Upper lobe of left lung (tissue), 4 donors: ENCODE results near the gene SOX5.

Source experiments
- EP300 ChIP-seq, 4 donors: sonication (generic); formaldehyde crosslinking; IDR thresholded peaks; one replicate each; pipeline ENCODE4 v1.5.1; 2017; ENCODE audit warnings: antibody characterized with exemption in 4 of 4, control low read depth in 2 of 4
- POLR2A ChIP-seq, 4 donors: fragments of 450-650 bp; IDR thresholded peaks; one replicate each; pipeline ENCODE4 v1.5.1; 2016 to 2017; ENCODE audit warnings: antibody characterized with exemption in 4 of 4, mild to moderate bottlenecking in 2 of 4
- POLR2AphosphoS5 ChIP-seq, 2 donors: sonication (generic); formaldehyde crosslinking; IDR thresholded peaks; one replicate each; pipeline ENCODE4 v1.5.1; 2017; ENCODE audit warnings: antibody characterized with exemption in 2 of 2
- TF ChIP-seq, protein P1 (sequence below), 6 experiments: fragments of 450-650 bp in 4 of 6; fragments of 200-600 bp in 2 of 6; sonication (generic) in 2 of 6; IDR thresholded peaks; one replicate each; pipeline ENCODE4 v1.5.1; 2016 to 2019; ENCODE audit warnings: antibody characterized with exemption in 6 of 6

GRCh38 chr12:23671881-23672280, 277.6 kb downstream of the SOX5 start:
- TF ChIP-seq POLR2A (IDR thresholded peaks at IDR 0.05) (no peak), EP300 (IDR thresholded peaks at IDR 0.05) (no peak), POLR2AphosphoS5 (IDR thresholded peaks at IDR 0.05) (no peak)
- TF ChIP-seq, protein P1, sequence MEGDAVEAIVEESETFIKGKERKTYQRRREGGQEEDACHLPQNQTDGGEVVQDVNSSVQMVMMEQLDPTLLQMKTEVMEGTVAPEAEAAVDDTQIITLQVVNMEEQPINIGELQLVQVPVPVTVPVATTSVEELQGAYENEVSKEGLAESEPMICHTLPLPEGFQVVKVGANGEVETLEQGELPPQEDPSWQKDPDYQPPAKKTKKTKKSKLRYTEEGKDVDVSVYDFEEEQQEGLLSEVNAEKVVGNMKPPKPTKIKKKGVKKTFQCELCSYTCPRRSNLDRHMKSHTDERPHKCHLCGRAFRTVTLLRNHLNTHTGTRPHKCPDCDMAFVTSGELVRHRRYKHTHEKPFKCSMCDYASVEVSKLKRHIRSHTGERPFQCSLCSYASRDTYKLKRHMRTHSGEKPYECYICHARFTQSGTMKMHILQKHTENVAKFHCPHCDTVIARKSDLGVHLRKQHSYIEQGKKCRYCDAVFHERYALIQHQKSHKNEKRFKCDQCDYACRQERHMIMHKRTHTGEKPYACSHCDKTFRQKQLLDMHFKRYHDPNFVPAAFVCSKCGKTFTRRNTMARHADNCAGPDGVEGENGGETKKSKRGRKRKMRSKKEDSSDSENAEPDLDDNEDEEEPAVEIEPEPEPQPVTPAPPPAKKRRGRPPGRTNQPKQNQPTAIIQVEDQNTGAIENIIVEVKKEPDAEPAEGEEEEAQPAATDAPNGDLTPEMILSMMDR (IDR thresholded peaks at IDR 0.05): no peak
